Mesenteric fat pad (tissue), 1 donor: ENCODE results near the gene LIX1. TPM values are rescaled to one million over a fixed set of nuclear protein-coding genes. Genes with fewer than 3 reads are reported as not detected.
"Not testable (repeated sequence)": the region's sequence is repeated elsewhere in the genome, so short reads cannot be mapped to it uniquely, and the experiment has no call there.

Experiments used
- DNase-seq: peaks from one replicate; pipeline ENCODE4 v3.0.0-alpha.2; 2020; ENCODE audit warnings: low spot score
- total RNA-seq: library from RNA; stranded (reverse); fragmentation: NEBNext Ultra II Directional; extraction: Animal tissue kit (Norgen Biotek cat#: 25700); gene quantifications from one replicate; pipeline ENCODE4 v1.2.1, GENCODE V29; 2021
- donor health status: DM: yes; HTN: yes; CAD: no.

Gene LIX1
- total RNA-seq, 1 donor from 2014 or later = not detected

DNA sequence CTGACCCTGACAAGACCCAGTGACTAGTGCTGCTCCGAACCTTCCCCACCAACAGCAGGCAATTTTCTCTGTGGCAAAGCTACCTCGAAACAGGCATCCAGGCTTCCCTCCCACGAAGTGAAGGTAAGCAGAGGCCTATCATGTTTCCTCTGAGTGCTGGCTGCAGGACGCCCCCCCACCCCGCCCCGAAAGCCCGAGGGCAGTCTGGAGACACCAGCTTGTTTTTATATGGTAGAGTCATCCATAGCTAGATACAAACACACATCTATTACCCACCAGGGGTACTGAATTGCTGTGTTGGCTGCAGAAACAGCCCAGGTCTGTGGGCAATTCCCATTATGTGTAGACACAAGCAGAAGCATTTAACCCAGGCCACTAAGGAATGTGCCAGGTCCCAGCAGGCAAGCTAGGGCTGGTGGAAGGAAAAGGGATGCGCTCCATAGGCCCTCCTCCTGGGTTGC, 40.4 kb downstream of the LIX1 start:
- no peak for DNase-seq

DNA sequence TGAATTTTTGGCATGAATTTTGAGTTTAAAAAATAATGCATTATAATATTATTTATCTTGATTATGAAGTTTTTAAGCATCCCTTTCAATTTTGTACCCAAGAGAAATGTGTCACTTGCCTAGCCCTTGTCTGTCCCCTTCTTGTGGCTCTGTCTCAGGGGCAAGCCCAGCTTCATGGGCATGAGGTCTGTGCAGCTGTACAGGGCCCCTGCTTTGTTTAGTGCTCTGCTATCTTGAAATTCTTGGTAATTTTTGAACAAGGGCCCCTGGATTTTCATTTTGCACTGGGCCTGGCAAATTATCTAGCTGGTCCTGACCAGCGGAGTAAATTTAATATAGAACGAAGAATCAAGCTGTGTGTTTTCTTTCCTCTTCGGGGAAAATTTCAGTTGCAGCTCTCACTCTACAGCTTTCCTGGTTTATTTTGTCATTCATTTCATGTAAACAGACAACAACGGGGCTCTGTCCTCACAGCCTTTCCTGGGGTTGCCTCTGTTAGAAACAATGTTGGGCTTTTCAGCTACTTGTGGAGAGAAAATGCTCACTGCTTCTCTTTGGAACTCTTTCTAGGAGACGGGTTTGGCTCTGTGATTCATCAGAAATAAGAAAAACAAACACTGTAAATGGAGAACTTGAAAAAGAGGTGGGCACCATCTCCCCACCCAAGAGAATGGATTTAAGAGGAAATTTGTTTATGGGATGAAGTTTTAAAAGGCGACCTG, 41.1 kb downstream of the LIX1 start:
- no peak for DNase-seq

DNA sequence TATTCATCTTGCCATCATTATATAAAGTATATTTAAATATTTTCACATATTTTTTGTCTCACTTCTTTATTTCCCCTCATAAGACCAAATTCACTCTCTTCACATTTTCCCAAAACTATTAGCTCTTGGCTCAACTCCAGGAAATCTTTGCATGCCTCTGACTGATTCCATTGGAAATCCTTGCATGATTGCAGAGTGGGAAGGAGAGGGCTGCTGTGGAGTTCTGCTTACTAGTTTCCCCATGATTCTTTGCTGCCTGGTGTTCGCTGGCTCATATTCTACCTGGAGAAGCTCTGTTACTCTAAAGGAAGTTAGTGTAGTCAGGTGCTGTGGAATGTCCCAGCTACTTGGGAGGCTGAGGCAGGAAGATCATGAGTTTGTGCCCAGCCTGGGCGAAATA, 41.9 kb downstream of the LIX1 start:
- DNase-seq = no peak

DNA sequence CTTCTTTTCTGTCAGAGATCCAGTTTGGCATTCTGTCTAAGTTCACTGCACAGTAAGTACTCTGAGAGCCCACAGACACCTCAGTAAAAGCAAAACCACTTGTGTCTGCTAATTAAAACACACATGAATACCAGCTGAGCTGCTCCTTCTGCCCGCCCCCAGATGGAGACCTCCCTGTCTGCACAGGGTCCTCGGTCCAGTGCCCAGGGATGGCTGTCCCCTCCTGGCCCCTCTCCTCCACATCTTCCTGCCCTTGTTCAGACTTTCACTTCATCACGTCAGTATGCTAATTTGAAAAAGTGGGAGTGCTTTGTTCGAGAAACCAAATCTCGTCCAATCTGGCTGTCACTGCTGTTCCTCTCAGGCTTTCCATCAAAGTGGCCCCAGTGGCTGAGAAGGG, 43.5 kb downstream of the LIX1 start:
- DNase-seq = no peak

DNA sequence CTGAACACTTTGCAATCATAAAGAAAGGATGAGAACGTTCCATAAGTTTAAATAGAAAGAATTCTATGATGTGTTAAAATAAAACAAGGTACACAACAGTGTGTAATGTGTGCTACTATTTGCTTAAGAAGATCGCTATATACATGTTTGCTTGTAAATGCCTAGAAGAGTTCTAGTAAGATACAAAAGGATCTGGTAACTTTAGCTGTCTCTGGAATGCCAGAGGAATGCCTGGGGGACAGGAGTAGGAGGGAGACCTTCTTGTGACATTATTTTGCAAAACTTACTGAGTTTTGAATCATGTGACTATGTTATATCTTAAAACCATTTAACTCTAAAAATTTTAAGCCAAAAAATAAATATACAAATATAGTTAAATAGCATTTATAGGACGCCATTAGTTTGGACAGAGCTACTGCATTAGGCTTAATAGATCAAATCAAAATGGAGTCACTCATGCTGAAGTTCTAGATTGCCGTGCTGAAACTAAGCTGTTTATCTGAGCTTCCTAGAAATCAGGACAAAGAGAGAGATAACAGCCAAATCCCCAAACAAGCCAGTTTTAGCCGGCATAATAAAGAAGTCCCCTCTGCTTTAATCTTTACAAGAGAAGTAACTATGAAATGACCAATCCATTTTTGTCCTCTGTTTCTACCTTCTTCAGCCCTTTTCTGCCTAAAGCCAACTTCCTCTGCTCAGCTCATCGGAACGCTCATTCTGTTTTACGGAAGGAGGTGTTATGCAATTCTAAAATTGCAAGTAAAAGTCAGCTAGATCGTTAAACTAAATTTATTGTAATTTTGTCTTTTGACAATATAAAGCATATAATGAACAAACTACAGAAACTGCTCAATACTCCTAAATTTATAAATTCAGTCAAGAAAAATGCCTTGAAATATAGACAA, 44.8 kb downstream of the LIX1 start:
- no peak for DNase-seq

DNA sequence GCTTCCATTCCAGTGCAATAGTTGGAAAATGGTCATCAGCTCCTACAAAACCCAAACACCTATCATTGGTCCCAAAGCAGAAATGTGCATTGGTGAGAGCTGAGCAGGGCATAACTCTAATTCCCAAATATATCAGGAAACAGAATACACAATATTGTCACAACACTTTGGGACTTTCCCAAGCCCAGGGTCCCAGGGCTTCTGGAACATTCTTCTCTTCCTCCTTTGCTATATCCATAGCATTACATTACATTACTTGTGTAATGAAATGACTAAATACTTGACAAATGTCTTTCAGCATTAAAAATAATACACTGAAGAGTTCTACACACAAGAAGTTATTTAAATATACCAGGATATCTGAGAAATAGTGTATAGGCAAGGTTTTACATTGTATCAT, 45.6 kb downstream of the LIX1 start:
- no peak for DNase-seq

DNA sequence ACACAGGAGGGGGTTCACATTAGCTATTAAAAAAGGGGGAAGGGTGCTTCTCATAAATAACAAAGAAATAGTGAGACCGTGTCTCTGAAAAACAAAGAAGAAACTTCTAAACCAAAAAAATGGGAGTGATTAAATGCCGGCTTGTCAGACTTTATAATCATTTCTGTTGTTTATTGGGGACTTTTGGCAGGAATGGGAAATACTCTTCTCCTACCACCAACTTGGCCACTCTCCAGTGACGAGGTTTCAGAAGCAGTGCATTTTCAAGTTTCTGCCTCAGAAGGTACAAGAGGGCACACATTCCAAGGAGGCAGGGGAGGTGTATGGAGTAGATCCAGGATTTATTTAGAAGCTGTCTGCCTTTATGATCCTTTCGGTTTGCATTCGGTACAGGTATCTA, 46.2 kb downstream of the LIX1 start:
- no peak for DNase-seq

DNA sequence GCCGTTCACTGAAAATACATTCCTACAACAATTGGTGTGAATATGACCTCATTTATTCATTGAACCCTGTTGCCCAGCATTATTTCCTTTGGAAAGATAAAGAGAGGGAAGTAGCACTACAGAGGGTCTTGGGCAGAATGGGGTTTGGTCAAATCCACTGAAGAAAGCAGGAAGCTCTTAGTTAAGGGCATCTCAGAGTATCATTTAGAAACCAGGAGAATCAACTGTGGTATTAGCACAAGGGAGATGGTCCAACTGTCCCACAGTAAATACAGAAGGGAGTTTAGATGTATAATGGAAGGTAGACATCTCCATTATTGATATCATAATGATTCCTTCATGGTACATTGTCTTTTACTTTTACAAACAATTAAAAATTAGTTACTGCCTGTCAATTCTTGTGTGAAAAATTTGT, 47.1 kb downstream of the LIX1 start:
- DNase-seq = no peak

DNA sequence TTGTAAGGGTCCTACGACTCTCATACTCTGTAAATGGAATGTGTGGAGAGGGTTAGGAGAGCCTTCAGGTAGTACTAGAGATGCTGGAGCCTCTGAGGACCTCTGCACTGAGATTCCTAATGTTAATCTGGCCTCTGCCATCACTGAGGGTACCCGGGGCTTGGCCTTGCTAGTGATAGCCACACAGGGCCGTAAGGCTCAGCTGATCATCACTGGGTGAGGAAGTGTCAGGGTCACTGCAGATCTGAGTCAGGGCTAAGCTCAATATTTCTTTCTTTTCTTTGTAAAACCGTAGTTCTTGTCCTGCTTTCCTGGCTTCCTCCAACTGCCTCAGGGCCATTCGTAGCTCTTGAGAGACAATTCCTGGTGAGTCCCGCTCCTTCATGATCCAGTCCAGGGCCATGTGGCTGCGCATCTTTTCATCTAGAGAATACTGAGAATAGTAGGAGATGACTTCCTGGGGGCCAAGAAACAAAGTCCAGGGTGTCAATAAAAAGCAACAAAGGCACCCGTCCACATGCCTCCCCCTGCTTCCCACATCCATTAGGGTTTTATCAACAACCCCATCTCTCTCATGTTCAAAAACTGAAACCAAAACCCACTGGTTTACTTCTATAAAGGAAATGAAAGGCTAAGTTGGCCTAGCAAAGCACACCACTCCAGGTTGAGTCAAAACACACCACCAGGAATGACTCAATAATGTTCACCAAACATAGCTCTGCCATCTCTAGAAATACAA, 47.7 kb downstream of the LIX1 start:
- no peak for DNase-seq

DNA sequence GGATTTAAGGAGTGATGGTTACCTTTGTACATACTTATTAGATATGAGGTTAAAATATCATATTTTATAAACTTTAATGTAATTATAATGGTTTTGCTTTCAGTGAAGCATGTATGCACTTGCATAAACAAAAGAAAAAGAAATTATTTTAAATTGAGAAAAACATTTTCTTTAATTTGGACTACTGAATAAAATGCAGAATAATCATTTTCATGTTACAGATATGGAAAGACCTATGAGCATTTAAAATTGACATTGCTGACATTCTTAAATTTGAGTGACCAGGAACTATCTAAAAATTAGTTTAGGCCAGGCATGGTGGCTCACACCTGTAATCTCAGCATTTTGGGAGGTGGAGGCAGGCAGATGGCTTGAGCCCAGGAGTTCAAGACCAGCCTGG, 49.2 kb downstream of the LIX1 start:
- no peak for DNase-seq

DNA sequence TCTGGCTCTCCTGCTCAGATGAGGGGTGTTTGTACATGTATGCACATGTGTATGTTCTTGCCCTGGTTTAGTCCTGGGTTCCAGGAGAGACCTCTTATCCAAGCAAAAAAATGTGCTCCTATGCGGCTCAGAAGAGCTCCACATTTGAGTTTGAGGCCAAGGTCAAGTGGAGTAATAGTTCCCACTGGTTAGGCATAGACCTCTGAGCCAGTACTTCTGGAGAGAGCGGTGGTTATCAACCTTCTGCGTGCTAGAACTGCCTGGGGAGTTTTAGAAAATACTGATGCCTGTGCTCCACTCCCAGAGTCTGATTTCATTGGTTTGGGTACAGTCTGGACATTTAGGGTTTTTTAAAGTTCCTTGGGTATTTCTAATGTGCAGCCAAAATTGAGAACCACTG, 51.5 kb downstream of the LIX1 start:
- no peak for DNase-seq

DNA sequence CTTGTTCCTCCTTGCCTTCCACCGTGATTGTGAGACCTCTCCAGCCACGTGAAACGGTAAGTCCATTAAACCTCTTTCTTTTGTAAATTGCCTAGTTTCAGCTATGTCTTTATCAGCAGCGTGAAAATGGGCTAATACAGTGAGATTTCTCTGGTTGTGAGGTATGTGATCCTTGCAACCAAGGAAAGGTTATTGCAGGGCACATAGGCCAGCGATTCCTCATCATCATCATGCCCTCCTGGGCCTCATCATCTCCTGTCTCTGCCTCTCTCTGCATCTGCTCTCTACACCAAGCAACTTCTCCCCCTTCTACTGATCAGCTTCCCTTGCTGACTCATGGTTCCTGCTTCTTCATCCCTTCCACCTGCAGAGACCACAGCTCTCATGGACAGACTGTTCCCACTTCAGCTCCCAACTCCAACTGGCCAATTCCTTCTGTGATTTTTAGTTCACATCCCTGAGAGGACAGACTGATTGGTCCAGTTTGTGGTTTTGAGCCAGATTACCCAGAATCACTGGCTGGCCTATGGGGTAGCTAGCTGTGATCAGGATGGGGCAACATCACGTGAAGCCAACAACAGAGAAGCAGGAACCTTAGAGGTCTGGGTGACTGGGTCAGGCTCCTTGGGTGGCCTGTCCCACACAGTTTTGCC, 53.1 kb downstream of the LIX1 start:
- no peak for DNase-seq

DNA sequence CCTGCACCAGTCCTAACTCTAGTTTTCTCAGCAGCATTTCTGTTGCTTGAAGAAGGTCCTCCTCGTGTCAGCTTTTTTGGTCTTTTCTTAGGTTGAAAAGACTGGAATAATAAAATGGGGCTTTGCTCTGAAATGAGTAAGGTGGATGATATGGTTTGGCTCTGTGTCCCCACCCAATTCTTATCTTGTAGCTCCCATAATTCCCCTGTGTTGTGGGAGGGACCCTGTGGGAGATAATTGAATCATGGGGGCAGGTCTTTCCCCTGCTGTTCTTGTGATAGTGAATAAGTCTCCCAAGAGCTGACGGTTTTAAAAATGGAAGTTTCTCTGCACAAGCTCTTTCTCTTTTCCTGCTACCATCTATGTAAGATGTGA, 53.6 kb downstream of the LIX1 start:
- no peak for DNase-seq

DNA sequence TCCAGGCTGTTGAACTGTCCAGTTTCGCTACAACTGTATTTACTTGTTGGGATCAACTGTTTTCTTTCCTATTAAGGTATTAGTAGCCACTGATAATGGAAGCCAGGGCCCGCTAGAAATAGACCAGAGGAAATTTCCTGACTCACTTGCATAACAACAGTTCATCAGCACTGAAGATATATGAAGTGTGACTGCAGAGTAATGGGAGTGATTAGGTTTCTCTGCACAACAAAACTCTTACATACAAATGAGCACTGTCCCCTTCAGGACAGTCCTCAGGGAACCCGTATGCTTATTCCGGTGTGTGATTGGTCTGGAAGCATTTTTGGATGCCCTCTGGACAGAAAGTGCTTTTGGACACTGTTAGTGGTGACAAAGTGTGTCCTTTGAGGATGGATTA, 55.3 kb downstream of the LIX1 start:
- DNase-seq = no peak

DNA sequence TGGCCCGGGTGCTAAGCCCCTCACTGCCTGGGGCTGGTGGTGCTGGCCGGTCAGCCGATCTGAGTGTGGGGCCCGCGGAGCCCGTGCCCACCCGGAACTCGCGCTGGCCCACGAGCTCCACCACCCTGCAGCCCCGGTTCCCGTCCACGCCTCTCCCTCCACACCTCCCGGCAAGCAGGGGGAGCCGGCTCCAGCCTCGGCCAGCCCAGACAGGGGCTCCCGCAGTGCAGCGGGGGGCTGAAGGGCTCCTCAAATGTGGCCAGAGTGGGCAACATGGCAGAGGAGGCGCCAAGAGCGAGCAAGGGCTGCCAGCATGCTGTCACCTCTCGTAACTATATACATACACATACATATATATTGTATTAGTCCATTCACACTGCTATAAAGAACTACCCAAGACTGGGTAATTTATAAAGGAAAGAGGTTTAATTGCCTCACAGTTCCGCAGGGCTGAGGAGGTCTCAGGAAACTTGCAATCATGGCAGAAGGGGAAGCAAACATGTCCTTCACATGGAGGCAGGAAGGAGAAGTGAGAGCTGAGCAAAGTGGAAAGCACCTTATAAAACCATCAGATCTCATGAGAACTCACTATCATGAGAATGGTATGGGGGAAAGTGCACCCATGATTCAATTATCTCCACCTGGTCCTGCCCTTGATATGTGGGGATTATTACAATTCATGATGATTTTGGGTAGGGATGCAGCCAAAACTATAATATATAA, 56.8 kb downstream of the LIX1 start:
- no peak for DNase-seq

DNA sequence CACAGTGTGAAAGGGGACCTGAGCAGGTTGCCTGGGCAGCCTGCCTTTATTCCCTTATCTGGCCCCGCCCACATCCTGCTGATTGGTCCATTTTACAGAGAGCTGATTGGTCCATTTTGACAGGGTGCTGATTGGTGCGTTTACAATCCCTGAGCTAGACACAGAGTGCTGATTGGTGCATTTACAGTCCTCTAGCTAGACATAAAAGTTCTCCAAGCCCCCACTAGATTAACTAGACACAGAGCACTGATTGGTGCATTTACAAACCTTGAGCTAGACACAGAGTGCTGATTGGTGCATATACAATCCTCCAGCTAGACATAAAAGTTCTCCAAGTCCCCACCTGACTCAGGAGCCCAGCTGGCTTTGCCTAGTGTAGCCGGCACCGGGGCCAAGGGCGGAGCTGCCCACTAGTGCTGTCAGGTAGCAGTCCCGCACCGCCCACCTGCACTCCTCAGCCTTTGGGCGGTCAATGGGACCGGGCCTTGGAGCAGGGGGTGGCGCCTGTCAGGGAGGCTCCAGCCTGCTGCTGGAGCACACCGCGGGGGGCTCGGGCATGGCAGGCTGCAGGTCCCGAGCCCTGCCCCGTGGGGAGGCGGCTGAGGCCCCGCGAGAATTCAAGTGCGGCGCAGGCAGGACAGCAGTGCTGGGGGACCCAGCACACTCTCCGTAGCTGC, 57.5 kb downstream of the LIX1 start:
- DNase-seq = not testable (repeated sequence)

DNA sequence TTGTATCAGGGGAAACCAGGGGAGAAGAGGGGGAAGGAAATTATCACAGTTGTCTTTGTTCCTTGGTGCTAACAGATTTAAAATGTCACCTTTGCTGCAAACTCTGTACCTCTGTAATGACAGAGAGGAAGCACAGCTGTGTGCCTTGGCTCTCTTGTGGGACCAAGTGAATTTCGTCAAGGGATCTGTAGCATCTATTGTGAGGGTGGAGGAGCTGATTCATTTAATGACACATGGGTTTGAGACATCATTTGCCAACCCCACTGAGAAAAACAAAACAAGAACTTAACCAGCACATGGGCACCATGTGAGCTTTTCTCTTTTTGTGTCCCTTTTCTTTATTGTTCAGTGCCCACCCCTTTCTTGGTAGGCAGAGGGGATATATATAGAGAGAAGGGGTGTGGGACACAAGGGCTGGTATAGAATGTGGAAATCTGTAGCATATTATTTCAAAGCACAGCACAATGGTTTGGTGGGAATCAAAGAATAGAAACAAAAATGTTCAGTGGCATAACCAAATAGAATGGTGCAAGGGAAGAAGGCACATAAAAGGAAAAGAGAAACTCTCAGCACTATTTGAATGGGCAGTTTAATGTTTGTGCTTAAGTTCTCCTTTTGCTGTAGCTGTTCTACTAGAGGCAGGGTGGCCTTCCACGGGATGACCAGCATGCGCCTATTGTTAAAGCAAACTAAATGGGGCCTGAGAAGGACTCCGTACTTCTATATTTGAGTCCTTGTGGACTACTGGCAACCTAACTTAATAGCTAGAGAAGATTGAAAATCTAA, 63.3 kb downstream of the LIX1 start:
- no peak for DNase-seq

DNA sequence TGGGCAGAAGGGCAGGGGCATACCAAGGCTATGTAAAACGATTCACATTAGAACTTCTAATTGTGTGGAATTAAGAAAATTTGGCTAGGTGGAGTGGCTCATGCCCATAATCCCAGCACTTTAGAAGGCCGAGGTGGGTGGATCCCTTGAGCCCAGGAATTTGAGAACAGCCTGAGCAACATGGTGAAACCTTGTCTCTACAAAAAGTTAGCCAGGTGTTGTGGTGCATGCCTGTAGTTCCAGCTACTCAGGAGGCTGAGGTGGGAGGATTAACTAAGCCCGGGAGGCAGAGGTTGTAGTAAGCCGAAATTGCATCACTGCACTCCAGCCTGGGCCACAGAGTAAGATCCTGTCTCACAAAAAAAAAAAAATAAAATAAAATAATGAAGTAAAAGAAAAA, 65.2 kb downstream of the LIX1 start:
- DNase-seq = no peak

DNA sequence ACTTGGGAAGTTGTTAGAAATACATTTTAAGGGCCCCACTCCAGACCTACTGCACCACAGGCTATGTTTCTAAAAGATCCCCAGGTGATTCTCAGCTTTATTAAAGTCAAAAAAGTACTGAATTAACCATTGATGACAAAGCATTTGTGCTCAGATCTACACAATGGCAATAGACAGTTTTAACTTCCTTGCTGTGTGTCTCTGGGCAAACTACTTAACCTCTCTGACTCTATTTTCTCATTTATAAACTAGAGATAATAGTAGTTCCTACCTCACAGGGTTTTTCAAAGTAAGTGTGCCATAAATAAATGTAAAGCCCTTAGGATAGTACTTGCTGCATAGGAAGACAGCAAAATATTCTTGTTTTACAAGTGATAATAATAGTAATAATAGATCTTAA, 66.3 kb downstream of the LIX1 start:
- no peak for DNase-seq
